Esophagus squamous epithelium (tissue), 5 donors: Measurements from ENCODE around the gene EPN2. TPM values are rescaled to one million over a fixed set of nuclear protein-coding genes. Genes with fewer than 3 reads are reported as not detected.

Experiments
- DNase-seq: peaks from one replicate; lab custom pipeline; 2025; lab: John Stamatoyannopoulos, UW
- H3K27ac ChIP-seq, 4 donors: fragments of 200-600 bp; sonication (generic); one replicate each; pipeline ENCODE4 v1.5.1; 2016 to 2019; ENCODE audit warnings: mild to moderate bottlenecking in 1 of 4
- H3K27me3 ChIP-seq, 4 donors: fragments of 200-600 bp; sonication (generic); 1 replicate in 3 of 4; 2 replicates in 1 of 4; pipeline versions ENCODE4 v1.5.1 to v1.6.0; 2017 to 2021; ENCODE audit warnings: antibody characterized with exemption in 1 of 4
- H3K36me3 ChIP-seq, 3 donors: fragments of 200-600 bp; sonication (generic); one replicate each; pipeline ENCODE4 v1.5.1; 2016 to 2019
- H3K4me1 ChIP-seq, 3 donors: fragments of 200-600 bp; sonication (generic); one replicate each; pipeline ENCODE4 v1.5.1; 2017 to 2019
- H3K4me3 ChIP-seq, 4 donors: fragments of 200-600 bp; sonication (generic); 1 replicate in 3 of 4; 2 replicates in 1 of 4; pipeline ENCODE4 v1.5.1; 2016 to 2019; ENCODE audit warnings: mild to moderate bottlenecking in 2 of 4, moderate library complexity in 1 of 4
- H3K9me3 ChIP-seq, 3 donors: fragments of 200-600 bp; sonication (generic); one replicate each; pipeline ENCODE4 v1.5.1; 2016 to 2019
- CTCF ChIP-seq, 6 experiments: fragments of 450-650 bp in 4 of 6; fragments of 200-600 bp in 2 of 6; sonication (generic) in 2 of 6; IDR thresholded peaks; one replicate each; pipeline ENCODE4 v1.5.1; 2016 to 2019; ENCODE audit warnings: antibody characterized with exemption in 6 of 6, mild to moderate bottlenecking in 4 of 6, moderate library complexity in 4 of 6
- POLR2A ChIP-seq, 4 donors: fragments of 450-650 bp; IDR thresholded peaks; one replicate each; pipeline ENCODE4 v1.6.1; 2017; ENCODE audit warnings: antibody characterized with exemption in 4 of 4, mild to moderate bottlenecking in 4 of 4, moderate library complexity in 3 of 4
- WGBS, 2 donors: methylation state at CpG; one replicate each; pipeline ENCODE4 v1.1.5; 2018; 5-methylcytosine and 5-hydroxymethylcytosine counted together
- intact Hi-C: fragments of 100-400 bp; cut with DNase I; formaldehyde crosslinking; loops from one replicate; pipeline ENCODE4 v1.15.0; 2022
- total RNA-seq, 4 donors: library from RNA; depleted of rRNA; stranded (reverse); fragments of >200 nt; gene quantifications; one replicate each; pipeline ENCODE4 v1.1.0, GENCODE V29; 2016
- donor health status: DM: yes; HTN: yes; CAD: no.

The EPN2 gene
- total RNA-seq, 4 donors from 2014 or later, result 24.2 to 61.4 (median 56.1) TPM

DNA sequence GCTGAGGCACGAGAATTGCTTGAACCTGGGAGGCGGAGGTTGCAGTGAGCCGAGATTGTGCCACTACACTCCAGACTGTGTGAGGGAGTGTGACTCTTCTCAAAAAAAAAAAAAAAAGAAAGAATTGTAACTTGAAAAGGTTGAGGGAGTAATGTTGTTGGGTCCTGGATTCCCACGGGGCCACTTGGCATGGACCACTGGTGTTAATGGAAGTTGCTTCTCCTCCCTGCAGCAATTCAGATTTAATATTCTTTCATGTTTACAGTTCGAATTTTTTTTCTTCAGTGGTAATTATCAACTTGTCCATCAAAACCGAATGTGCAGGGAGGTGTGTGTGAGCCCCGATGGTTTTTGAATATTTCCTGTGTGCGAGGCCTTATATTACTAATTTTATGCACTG lies 7.2 kb downstream of the EPN2 start:
- TF ChIP-seq POLR2A (IDR thresholded peaks at IDR 0.05), result no peak
- no peak for TF ChIP-seq CTCF (IDR thresholded peaks at IDR 0.05)
- H3K27me3 ChIP-seq, result no peaks in the 10 kb centered on the region
- no peak for DNase-seq
- H3K4me3 ChIP-seq, result no peak overlapping the region
- peaks cover 37 to 100% (median 69%) of the 10 kb centered on the region in 3 donors for H3K4me1 ChIP-seq
- peak overlapping the region in 2 of 4 donors; percentile 92 for H3K27ac ChIP-seq
- intact Hi-C loops, result no loop called here
- H3K9me3 ChIP-seq, result no peaks in the 10 kb centered on the region
- WGBS, 2 donors, result 62% methylated on average over 8 of the region's 8 CpGs
- H3K36me3 ChIP-seq, result peaks cover 0 to 12% (median 0%) of the 10 kb centered on the region in 3 donors

DNA sequence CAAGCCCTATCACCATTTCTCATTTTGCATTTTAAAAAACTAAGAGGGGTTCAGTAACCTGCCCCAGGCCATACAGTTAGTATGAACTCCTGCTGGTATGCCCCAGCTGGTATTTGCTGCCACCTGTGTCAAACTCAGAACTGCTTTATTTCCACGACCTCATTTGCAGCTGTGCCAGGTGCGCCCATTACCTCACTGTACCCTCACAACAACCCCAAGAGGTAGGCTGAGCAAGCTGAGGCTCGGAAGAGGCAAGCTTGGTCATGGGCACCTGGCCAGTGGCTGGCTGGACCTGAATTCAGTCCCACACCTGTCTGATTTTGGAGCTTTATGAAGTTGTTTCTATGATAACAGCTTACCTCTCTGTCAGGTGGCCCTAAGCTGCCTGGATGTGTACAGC lies 7.6 kb downstream of the EPN2 start:
- Histone ChIP-seq H3K4me1 (peaks cover 40 to 100% (median 70%) of the 10 kb centered on the region in 3 donors), H3K27ac (peak overlapping the region in 2 of 4 donors; percentile 92), H3K36me3 (peaks cover 0 to 12% (median 0%) of the 10 kb centered on the region in 3 donors), H3K27me3 (no peaks in the 10 kb centered on the region), H3K9me3 (no peaks in the 10 kb centered on the region), H3K4me3 (no peak overlapping the region)
- WGBS, 2 donors, result 44 to 55% methylated on average over 2 to 3 of the region's 3 CpGs
- TF ChIP-seq POLR2A (IDR thresholded peaks at IDR 0.05) (no peak), CTCF (IDR thresholded peaks at IDR 0.05) (no peak)
- intact Hi-C loops, result no loop called here
- DNase-seq, result no peak

DNA sequence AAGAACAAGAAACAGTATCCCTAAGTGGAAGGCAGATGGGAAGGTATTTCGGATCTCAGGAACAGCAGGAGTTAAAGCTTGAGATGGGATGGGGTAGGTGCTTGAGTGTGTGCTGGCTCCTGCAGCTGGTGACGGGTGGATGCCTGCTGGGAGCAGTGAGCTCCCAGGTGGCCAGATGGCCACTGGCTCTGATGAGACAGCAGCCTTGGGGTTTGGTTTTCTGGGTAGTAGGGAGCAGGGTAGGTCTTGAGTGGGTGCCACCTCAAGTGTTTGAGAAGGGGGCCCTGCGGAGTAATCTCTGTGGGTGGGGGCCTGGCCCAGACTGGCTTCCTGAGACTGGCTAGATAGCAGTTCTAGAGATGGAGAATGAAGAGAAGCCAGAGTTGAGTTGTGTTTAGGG lies 10.3 kb downstream of the EPN2 start:
- no peak for TF ChIP-seq POLR2A (IDR thresholded peaks at IDR 0.05)
- no peak for TF ChIP-seq CTCF (IDR thresholded peaks at IDR 0.05)

GRCh38 chr17:19248151-19248927 lies 11.2 kb downstream of the EPN2 start:
- intact Hi-C loops, result no loop called here

More for the DNA sequence above, 10.3 kb downstream of the EPN2 start:
- peak overlapping the region; percentile 72 to 92 (median 87) for H3K27ac ChIP-seq
- H3K4me3 ChIP-seq, result peak overlapping the region in 1 of 4 donors; percentile 5
- H3K9me3 ChIP-seq, result no peaks in the 10 kb centered on the region
- no peaks in the 10 kb centered on the region for H3K27me3 ChIP-seq
- WGBS, 2 donors, result 62 to 70% methylated on average over 2 to 3 of the region's 3 CpGs
- no peak for DNase-seq
- H3K36me3 ChIP-seq, result no peaks in the 10 kb centered on the region
- intact Hi-C loops, result no loop called here
- peaks cover 48 to 97% (median 68%) of the 10 kb centered on the region in 3 donors for H3K4me1 ChIP-seq

More at GRCh38 chr17:19248151-19248927, 11.2 kb downstream of the EPN2 start:
- Histone ChIP-seq H3K4me1 (peaks cover 43 to 89% (median 62%) of the 10 kb centered on the region in 3 donors), H3K9me3 (no peaks in the 10 kb centered on the region), H3K27me3 (no peaks in the 10 kb centered on the region), H3K36me3 (no peaks in the 10 kb centered on the region), H3K4me3 (peak overlapping the region in 1 of 4 donors; percentile 3), H3K27ac (peak overlapping the region; percentile 72 to 92 (median 87))
- no peak for TF ChIP-seq CTCF (IDR thresholded peaks at IDR 0.05)
- DNase-seq, result no peak
- 29 to 52% methylated on average over 4 of the region's 4 CpGs for WGBS, 2 donors
